Measurements from ENCODE around the gene CSRP1. TPM values are rescaled to one million over a fixed set of nuclear protein-coding genes. Genes with fewer than 3 reads are reported as not detected.

Gene CSRP1
- total RNA-seq, 1 experiment from 2014 or later, result 14.3 TPM

DNA sequence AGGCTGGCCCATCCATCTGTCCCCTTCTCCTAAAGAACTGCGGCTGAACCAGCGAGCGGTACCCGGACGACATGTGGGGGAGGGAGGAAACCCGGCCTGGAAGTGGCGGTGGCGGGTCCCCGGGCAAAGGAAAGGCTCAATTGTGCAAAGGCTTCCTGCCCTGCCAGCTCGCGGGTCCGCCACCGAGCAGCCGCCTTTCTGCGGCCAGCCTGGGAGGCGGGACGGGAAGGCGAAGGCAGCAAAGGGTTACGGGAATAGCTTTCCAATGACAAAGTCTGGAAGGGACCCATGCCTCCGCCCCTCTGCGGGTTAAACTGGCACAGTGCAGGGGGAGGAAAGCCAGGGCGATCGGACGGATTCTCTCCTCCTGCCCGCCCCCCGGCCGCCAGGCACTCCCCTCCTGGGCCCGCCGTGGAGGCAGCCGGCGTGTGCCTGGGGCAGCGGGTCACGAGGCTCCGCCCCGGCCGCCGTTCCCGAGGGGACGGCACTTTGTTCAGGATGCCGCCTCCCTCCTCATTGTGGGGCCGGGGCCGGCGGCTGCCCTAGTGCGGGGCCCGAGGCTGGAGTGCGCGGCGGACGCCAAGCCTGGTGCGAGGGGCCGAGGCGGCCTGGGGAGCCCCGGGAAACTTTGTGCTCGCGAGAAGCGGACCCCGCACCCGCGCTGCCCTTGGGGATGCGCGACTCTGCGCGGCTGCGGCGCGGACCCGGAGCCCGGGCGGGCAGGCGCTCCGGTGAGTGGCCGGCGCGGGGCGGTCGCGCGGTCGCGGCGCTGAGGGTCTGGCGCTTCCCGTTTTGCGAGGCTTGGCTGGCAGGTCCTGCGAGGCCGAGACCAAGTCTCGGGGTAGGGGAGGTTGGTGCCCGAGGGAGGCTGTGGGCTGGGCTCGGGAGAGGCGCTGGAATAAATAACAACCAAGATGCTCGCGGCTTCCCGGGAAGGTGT is 32.0 kb upstream of the CSRP1 start, which contains the start of gene NAV1 (continued):
- TF ChIP-seq, protein P1, sequence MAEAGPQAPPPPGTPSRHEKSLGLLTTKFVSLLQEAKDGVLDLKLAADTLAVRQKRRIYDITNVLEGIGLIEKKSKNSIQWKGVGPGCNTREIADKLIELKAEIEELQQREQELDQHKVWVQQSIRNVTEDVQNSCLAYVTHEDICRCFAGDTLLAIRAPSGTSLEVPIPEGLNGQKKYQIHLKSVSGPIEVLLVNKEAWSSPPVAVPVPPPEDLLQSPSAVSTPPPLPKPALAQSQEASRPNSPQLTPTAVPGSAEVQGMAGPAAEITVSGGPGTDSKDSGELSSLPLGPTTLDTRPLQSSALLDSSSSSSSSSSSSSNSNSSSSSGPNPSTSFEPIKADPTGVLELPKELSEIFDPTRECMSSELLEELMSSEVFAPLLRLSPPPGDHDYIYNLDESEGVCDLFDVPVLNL (CRISPR knock-in tag; IDR thresholded peaks at IDR 0.05; ENCODE audit: borderline replicate concordance, low read depth), result no peak
- TF ChIP-seq EMX1 (CRISPR knock-in tag; IDR thresholded peaks at IDR 0.05) (no peak), ZNF263 (CRISPR knock-in tag; IDR thresholded peaks at IDR 0.05; ENCODE audit: low read depth) (no peak), NFE2L1 (CRISPR knock-in tag; IDR thresholded peaks at IDR 0.05) (no peak), ZNF317 (CRISPR knock-in tag; IDR thresholded peaks at IDR 0.05; ENCODE audit: borderline replicate concordance, low read depth) (no peak), TEAD1 (CRISPR knock-in tag; IDR thresholded peaks at IDR 0.05) (peak; percentile 35; the same call in 1 of the 2 replicates), OVOL2 (CRISPR knock-in tag; IDR thresholded peaks at IDR 0.05; ENCODE audit: borderline replicate concordance) (no peak), ATF2 (CRISPR knock-in tag; IDR thresholded peaks at IDR 0.05; ENCODE audit: borderline replicate concordance, low read depth) (no peak), ELF4 (CRISPR knock-in tag; IDR thresholded peaks at IDR 0.05; ENCODE audit: low read depth) (no peak), NR2C2 (CRISPR knock-in tag; IDR thresholded peaks at IDR 0.05) (no peak), SMAD4 (CRISPR knock-in tag; IDR thresholded peaks at IDR 0.05) (peak; percentile 54; the same call in 1 of the 2 replicates), SMAD3 (CRISPR knock-in tag; IDR thresholded peaks at IDR 0.05; ENCODE audit: borderline replicate concordance) (no peak), MYBL2 (CRISPR knock-in tag; IDR thresholded peaks at IDR 0.05) (0 out of 2 replicates have a peak, but pooled peaks have one; percentile 21), TCF7 (CRISPR knock-in tag; IDR thresholded peaks at IDR 0.05; ENCODE audit: low read depth) (no peak), CREM (CRISPR knock-in tag; IDR thresholded peaks at IDR 0.05) (no peak), ZNF138 (CRISPR knock-in tag; conservative IDR thresholded peaks at IDR 0.05) (no peak), CREB1 (CRISPR knock-in tag; IDR thresholded peaks at IDR 0.05) (no peak), ZNF121 (CRISPR knock-in tag; IDR thresholded peaks at IDR 0.05) (no peak), ATF6 (CRISPR knock-in tag; IDR thresholded peaks at IDR 0.05) (no peak), ZNF396 (CRISPR knock-in tag; IDR thresholded peaks at IDR 0.05; ENCODE audit: borderline replicate concordance) (no peak), ATF3 (CRISPR knock-in tag; conservative IDR thresholded peaks at IDR 0.05) (no peak), MXD4 (CRISPR knock-in tag; IDR thresholded peaks at IDR 0.05; ENCODE audit: borderline replicate concordance) (no peak)
- TF ChIP-seq, protein P2, sequence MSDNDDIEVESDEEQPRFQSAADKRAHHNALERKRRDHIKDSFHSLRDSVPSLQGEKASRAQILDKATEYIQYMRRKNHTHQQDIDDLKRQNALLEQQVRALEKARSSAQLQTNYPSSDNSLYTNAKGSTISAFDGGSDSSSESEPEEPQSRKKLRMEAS (CRISPR knock-in tag; IDR thresholded peaks at IDR 0.05), result peak; percentile 54
- TF ChIP-seq, protein P3, sequence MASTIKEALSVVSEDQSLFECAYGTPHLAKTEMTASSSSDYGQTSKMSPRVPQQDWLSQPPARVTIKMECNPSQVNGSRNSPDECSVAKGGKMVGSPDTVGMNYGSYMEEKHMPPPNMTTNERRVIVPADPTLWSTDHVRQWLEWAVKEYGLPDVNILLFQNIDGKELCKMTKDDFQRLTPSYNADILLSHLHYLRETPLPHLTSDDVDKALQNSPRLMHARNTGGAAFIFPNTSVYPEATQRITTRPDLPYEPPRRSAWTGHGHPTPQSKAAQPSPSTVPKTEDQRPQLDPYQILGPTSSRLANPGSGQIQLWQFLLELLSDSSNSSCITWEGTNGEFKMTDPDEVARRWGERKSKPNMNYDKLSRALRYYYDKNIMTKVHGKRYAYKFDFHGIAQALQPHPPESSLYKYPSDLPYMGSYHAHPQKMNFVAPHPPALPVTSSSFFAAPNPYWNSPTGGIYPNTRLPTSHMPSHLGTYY (CRISPR knock-in tag; IDR thresholded peaks at IDR 0.05), result no peak
- TF ChIP-seq, protein P4, sequence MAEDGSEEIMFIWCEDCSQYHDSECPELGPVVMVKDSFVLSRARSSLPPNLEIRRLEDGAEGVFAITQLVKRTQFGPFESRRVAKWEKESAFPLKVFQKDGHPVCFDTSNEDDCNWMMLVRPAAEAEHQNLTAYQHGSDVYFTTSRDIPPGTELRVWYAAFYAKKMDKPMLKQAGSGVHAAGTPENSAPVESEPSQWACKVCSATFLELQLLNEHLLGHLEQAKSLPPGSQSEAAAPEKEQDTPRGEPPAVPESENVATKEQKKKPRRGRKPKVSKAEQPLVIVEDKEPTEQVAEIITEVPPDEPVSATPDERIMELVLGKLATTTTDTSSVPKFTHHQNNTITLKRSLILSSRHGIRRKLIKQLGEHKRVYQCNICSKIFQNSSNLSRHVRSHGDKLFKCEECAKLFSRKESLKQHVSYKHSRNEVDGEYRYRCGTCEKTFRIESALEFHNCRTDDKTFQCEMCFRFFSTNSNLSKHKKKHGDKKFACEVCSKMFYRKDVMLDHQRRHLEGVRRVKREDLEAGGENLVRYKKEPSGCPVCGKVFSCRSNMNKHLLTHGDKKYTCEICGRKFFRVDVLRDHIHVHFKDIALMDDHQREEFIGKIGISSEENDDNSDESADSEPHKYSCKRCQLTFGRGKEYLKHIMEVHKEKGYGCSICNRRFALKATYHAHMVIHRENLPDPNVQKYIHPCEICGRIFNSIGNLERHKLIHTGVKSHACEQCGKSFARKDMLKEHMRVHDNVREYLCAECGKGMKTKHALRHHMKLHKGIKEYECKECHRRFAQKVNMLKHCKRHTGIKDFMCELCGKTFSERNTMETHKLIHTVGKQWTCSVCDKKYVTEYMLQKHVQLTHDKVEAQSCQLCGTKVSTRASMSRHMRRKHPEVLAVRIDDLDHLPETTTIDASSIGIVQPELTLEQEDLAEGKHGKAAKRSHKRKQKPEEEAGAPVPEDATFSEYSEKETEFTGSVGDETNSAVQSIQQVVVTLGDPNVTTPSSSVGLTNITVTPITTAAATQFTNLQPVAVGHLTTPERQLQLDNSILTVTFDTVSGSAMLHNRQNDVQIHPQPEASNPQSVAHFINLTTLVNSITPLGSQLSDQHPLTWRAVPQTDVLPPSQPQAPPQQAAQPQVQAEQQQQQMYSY (CRISPR knock-in tag; IDR thresholded peaks at IDR 0.05), result peak; percentile 59; the same call in 1 of the 2 replicates
- TF ChIP-seq, protein P5, sequence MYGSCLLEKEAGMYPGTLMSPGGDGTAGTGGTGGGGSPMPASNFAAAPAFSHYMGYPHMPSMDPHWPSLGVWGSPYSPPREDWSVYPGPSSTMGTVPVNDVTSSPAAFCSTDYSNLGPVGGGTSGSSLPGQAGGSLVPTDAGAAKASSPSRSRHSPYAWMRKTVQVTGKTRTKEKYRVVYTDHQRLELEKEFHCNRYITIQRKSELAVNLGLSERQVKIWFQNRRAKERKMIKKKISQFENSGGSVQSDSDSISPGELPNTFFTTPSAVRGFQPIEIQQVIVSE (CRISPR knock-in tag; IDR thresholded peaks at IDR 0.05; ENCODE audit: borderline replicate concordance), result no peak
- TF ChIP-seq, protein P6, sequence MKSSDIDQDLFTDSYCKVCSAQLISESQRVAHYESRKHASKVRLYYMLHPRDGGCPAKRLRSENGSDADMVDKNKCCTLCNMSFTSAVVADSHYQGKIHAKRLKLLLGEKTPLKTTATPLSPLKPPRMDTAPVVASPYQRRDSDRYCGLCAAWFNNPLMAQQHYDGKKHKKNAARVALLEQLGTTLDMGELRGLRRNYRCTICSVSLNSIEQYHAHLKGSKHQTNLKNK (CRISPR knock-in tag; IDR thresholded peaks at IDR 0.05), result no peak
